Hepatocyte (in vitro differentiated cells): ENCODE measurements around the gene WWTR1. TPM values are rescaled to one million over a fixed set of nuclear protein-coding genes. Genes with fewer than 3 reads are reported as not detected.

Experiments
- DNase-seq: peaks from one replicate; pipeline ENCODE4 v3.0.0-alpha.2; 2016; ENCODE audit warnings: low spot score
- H2AFZ ChIP-seq: fragments of 200-600 bp; sonication (generic); 2 replicates; pipeline ENCODE4 v1.6.0; 2016; ENCODE audit warnings: antibody characterized with exemption, mild to moderate bottlenecking
- H3K27ac ChIP-seq: fragments of 200-600 bp; sonication (generic); 2 replicates; pipeline ENCODE4 v1.5.1; 2016; ENCODE audit warnings: mild to moderate bottlenecking
- H3K27me3 ChIP-seq: fragments of 200-600 bp; sonication (generic); 2 replicates; pipeline ENCODE4 v1.6.1; 2016
- H3K36me3 ChIP-seq: fragments of 200-600 bp; sonication (generic); replicated peaks from 2 replicates; pipeline ENCODE4 v1.5.1; 2016; ENCODE audit warnings: low read depth; ENCODE audit not compliant: insufficient read depth
- H3K4me1 ChIP-seq: fragments of 200-600 bp; sonication (generic); 2 replicates; pipeline ENCODE4 v1.5.1; 2016; ENCODE audit warnings: mild to moderate bottlenecking, moderate library complexity; ENCODE audit not compliant: insufficient read depth
- H3K4me2 ChIP-seq: fragments of 200-600 bp; sonication (generic); 2 replicates; pipeline ENCODE4 v1.6.0; 2016
- H3K4me3 ChIP-seq: fragments of 200-600 bp; sonication (generic); 2 replicates; pipeline ENCODE4 v1.5.1; 2016; ENCODE audit warnings: mild to moderate bottlenecking
- H3K79me2 ChIP-seq: fragments of 200-600 bp; sonication (generic); 2 replicates; pipeline ENCODE4 v1.6.0; 2017; ENCODE audit warnings: mild to moderate bottlenecking
- H3K9me2 ChIP-seq: fragments of 200-600 bp; sonication (generic); replicated peaks from 2 replicates; pipeline ENCODE4 v1.6.0; 2017; ENCODE audit warnings: mild to moderate bottlenecking; ENCODE audit not compliant: insufficient read depth
- H3K9me3 ChIP-seq: fragments of 200-600 bp; sonication (generic); 2 replicates; pipeline ENCODE4 v1.5.1; 2016; ENCODE audit warnings: low read depth, mild to moderate bottlenecking
- H4K20me1 ChIP-seq: fragments of 200-600 bp; sonication (generic); 2 replicates; pipeline ENCODE4 v1.6.0; 2016; ENCODE audit warnings: mild to moderate bottlenecking; ENCODE audit not compliant: insufficient read depth, poor library complexity, severe bottlenecking
- CTCF ChIP-seq: fragments of 200-600 bp; sonication (generic); IDR thresholded peaks from 2 replicates; pipeline ENCODE4 v1.5.1; 2016; ENCODE audit warnings: antibody characterized with exemption, mild to moderate bottlenecking; ENCODE audit not compliant: poor library complexity
- EZH2 ChIP-seq: fragments of 200-600 bp; sonication (generic); IDR thresholded peaks from 2 replicates; pipeline ENCODE4 v1.6.1; 2016; ENCODE audit warnings: antibody characterized with exemption, mild to moderate bottlenecking, borderline replicate concordance
- EZH2phosphoT487 ChIP-seq: fragments of 200-600 bp; sonication (generic); IDR thresholded peaks from one replicate; pipeline ENCODE4 v1.6.1; 2018; ENCODE audit warnings: antibody characterized with exemption, mild to moderate bottlenecking, low read depth, moderate library complexity; ENCODE audit not compliant: unreplicated experiment, severe bottlenecking
- WGBS: methylation state at CpG from one replicate; pipeline ENCODE4 v1.1.6; 2016; ENCODE audit warnings: low lambda C conversion rate; ENCODE audit errors: missing lambda C conversion rate; 5-methylcytosine and 5-hydroxymethylcytosine counted together
- polyA plus RNA-seq: library from polyadenylated mRNA; unstranded; fragments of >200 nt; fragmentation: Nextera tagmentation; extraction: Ambion mirVana; gene quantifications from 2 replicates; pipeline ENCODE4 v1.2.1, GENCODE V29; 2016
- total RNA-seq: library from RNA; depleted of rRNA; stranded (reverse); fragments of >200 nt; gene quantifications from 2 replicates; pipeline ENCODE4 v1.2.3, GENCODE V29; 2014

The WWTR1 gene
- total and polyA plus RNA-seq, 2 experiments from 2014 or later, result 40.5 to 54.7 TPM

- TF ChIP-seq EZH2, result no peak
- TF ChIP-seq CTCF, result no peak
- no peak for TF ChIP-seq EZH2phosphoT487
- Histone ChIP-seq H2AFZ (no peak overlapping the region), H3K9me2 (no peaks in the 10 kb centered on the region), H3K27me3 (no peaks in the 10 kb centered on the region), H3K4me1 (peaks cover 25% of the 10 kb centered on the region), H4K20me1 (no peaks in the 10 kb centered on the region), H3K36me3 (no peaks in the 10 kb centered on the region), H3K4me2 (no peak overlapping the region), H3K79me2 (peaks cover 45% of the 10 kb centered on the region), H3K4me3 (no peak overlapping the region), H3K27ac (no peak overlapping the region), H3K9me3 (no peaks in the 10 kb centered on the region)
- no peak for DNase-seq
- WGBS, result 76% methylated on average over 2 of the region's 2 CpGs
These were observed 112.8 kb downstream of the WWTR1 start for GRCh38 chr3:149545049-149545448.

GRCh38 chr3:149542375-149543312 is 115.2 kb downstream of the WWTR1 start:
- Histone ChIP-seq H3K79me2 (peaks cover 53% of the 10 kb centered on the region), H3K27ac (peak overlapping the region; percentile 50), H3K9me3 (no peaks in the 10 kb centered on the region), H3K36me3 (no peaks in the 10 kb centered on the region), H3K4me1 (peaks cover 23% of the 10 kb centered on the region), H3K27me3 (no peaks in the 10 kb centered on the region), H3K4me2 (peak overlapping the region; percentile 53), H3K9me2 (no peaks in the 10 kb centered on the region), H4K20me1 (no peaks in the 10 kb centered on the region), H3K4me3 (no peak overlapping the region), H2AFZ (no peak overlapping the region)
- WGBS, result 56% methylated on average over 9 of the region's 9 CpGs
- DNase-seq, result peak; percentile 31
- TF ChIP-seq CTCF (no peak), EZH2 (no peak), EZH2phosphoT487 (no peak)

- Histone ChIP-seq H3K4me2 (no peak overlapping the region), H3K79me2 (peaks cover 55% of the 10 kb centered on the region), H3K36me3 (no peaks in the 10 kb centered on the region), H4K20me1 (no peaks in the 10 kb centered on the region), H3K9me3 (no peaks in the 10 kb centered on the region), H2AFZ (no peak overlapping the region), H3K4me3 (no peak overlapping the region), H3K27ac (peak overlapping the region; percentile 22), H3K9me2 (no peaks in the 10 kb centered on the region), H3K4me1 (peaks cover 38% of the 10 kb centered on the region), H3K27me3 (no peaks in the 10 kb centered on the region)
- DNase-seq, result no peak
- WGBS, result 69% methylated on average over 3 of the region's 3 CpGs
- TF ChIP-seq EZH2, result no peak
- TF ChIP-seq EZH2phosphoT487, result no peak
- no peak for TF ChIP-seq CTCF
These were observed 116.7 kb downstream of the WWTR1 start for GRCh38 chr3:149541091-149541491.
